Stimulated activated CD4-positive, alpha-beta T cell treated with anti-CD3 and anti-CD28 coated beads, Interleukin-15, amount 100 ng/mL, for 48 hours (primary cell): ENCODE measurements around the gene TIMM23B.
"Not testable (repeated sequence)": the region's sequence is repeated elsewhere in the genome, so short reads cannot be mapped to it uniquely, and the experiment has no call there.

ENCODE experiments used
- DNase-seq, 2 donors: peaks; one replicate each; pipeline ENCODE4 v3.0.0-alpha.2; 2020; ENCODE audit warnings: low read depth in 2 of 2

The TIMM23B gene

GRCh38 chr10:49941447-49942338 lies at the start of gene TIMM23B, which contains the start of gene PARG:
TIMM23B (plus strand) TSS chr10:49942053; CDS start chr10:49942195, 142 bp downstream.
PARG (minus strand) TSS chr10:49942027; CDS start chr10:49941725, 302 bp downstream.
- peak; percentile 56 to 64 for DNase-seq

GRCh38 chr10:49899999-49900398 lies 41.9 kb upstream of the TIMM23B start:
- not testable (repeated sequence) for DNase-seq

- not testable (repeated sequence) for DNase-seq
These were observed 41.4 kb upstream of the TIMM23B start for GRCh38 chr10:49900406-49900805.

- DNase-seq: not testable (repeated sequence)
These were observed 38.0 kb upstream of the TIMM23B start for GRCh38 chr10:49903829-49904228.

GRCh38 chr10:49908290-49909080 lies 33.4 kb upstream of the TIMM23B start:
- DNase-seq: not testable (repeated sequence)

GRCh38 chr10:49910295-49910694 lies 31.6 kb upstream of the TIMM23B start:
- not testable (repeated sequence) for DNase-seq

- not testable (repeated sequence) for DNase-seq
These were observed 25.4 kb upstream of the TIMM23B start for GRCh38 chr10:49916451-49916850.

- DNase-seq: not testable (repeated sequence)
These were observed 23.9 kb upstream of the TIMM23B start for GRCh38 chr10:49917927-49918326.

GRCh38 chr10:49922041-49922440 lies 19.8 kb upstream of the TIMM23B start:
- DNase-seq: not testable (repeated sequence)

- DNase-seq: not testable (repeated sequence)
These were observed 18.3 kb upstream of the TIMM23B start for GRCh38 chr10:49923572-49923971.

- DNase-seq: not testable (repeated sequence)
These were observed 10.6 kb upstream of the TIMM23B start for GRCh38 chr10:49931276-49931675.

- not testable (repeated sequence) for DNase-seq
These were observed 9.7 kb upstream of the TIMM23B start for GRCh38 chr10:49931959-49932728.

- not testable (repeated sequence) for DNase-seq
These were observed 469 bp downstream of the TIMM23B start for GRCh38 chr10:49942339-49942705.

- DNase-seq: not testable (repeated sequence)
These were observed 1.8 kb downstream of the TIMM23B start for GRCh38 chr10:49943607-49944006.

- DNase-seq: not testable (repeated sequence)
These were observed 6.3 kb downstream of the TIMM23B start for GRCh38 chr10:49948142-49948541.

- DNase-seq: not testable (repeated sequence)
These were observed 6.9 kb downstream of the TIMM23B start for GRCh38 chr10:49948737-49949136.

GRCh38 chr10:49952006-49952405 lies 10.2 kb downstream of the TIMM23B start:
- DNase-seq: not testable (repeated sequence)

GRCh38 chr10:49953122-49953521 lies 11.3 kb downstream of the TIMM23B start:
- DNase-seq: not testable (repeated sequence)

GRCh38 chr10:49970331-49970857 lies 28.5 kb downstream of the TIMM23B start:
- DNase-seq: not testable (repeated sequence)

GRCh38 chr10:49971466-49971865 lies 29.6 kb downstream of the TIMM23B start:
- DNase-seq: not testable (repeated sequence)

GRCh38 chr10:49972094-49972493 lies 30.2 kb downstream of the TIMM23B start:
- DNase-seq: not testable (repeated sequence)
